ENCODE data around the gene NFIX. TPM values are rescaled to one million over a fixed set of nuclear protein-coding genes. Genes with fewer than 3 reads are reported as not detected.
A peak's percentile ranks its signal among the peaks of the same experiment; 100 is the strongest.

NFIX gene
- total and polyA plus RNA-seq, 9 of the 15 experiments (the other 6 are each of a cell fraction or from before 2014, with no cell fraction given): 0.28 to 26.8 (median 5.4) TPM

GRCh38 chr19:13033819-13034611 is 38.7 kb downstream of the NFIX start (continued):
- TF ChIP-seq, protein P1, sequence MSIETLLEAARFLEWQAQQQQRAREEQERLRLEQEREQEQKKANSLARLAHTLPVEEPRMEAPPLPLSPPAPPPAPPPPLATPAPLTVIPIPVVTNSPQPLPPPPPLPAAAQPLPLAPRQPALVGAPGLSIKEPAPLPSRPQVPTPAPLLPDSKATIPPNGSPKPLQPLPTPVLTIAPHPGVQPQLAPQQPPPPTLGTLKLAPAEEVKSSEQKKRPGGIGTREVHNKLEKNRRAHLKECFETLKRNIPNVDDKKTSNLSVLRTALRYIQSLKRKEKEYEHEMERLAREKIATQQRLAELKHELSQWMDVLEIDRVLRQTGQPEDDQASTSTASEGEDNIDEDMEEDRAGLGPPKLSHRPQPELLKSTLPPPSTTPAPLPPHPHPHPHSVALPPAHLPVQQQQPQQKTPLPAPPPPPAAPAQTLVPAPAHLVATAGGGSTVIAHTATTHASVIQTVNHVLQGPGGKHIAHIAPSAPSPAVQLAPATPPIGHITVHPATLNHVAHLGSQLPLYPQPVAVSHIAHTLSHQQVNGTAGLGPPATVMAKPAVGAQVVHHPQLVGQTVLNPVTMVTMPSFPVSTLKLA (conservative IDR thresholded peaks at IDR 0.05): no peak
- TF ChIP-seq ZFP36 (IDR thresholded peaks at IDR 0.05; ENCODE audit: low read depth, low read length, partially characterized antibody) (peak; percentile 67), NFRKB (IDR thresholded peaks at IDR 0.05; ENCODE audit: low read depth) (no peak), TFAP4 (CRISPR knock-in tag; IDR thresholded peaks at IDR 0.05; ENCODE audit: borderline replicate concordance) (peak; percentile 55; the same call in 1 of the 2 replicates), HCFC1 (IDR thresholded peaks at IDR 0.05; ENCODE audit: low read depth, low read length) (no peak; the same call in 1 of the 2 replicates), BHLHE40 (IDR thresholded peaks at IDR 0.05; ENCODE audit: low read length) (0 out of 2 replicates have a peak, but pooled peaks have one; percentile 13), ZNF277 (CRISPR knock-in tag; IDR thresholded peaks at IDR 0.05; ENCODE audit: borderline replicate concordance) (no peak), ZNF174 (CRISPR knock-in tag; IDR thresholded peaks at IDR 0.05) (no peak), JUND (IDR thresholded peaks at IDR 0.05; ENCODE audit: borderline replicate concordance, low read depth, low read length) (0 out of 2 replicates have a peak, but pooled peaks have one; percentile 33), JUND (tag; IDR thresholded peaks at IDR 0.05; ENCODE audit: borderline replicate concordance, low read depth, low read length) (no peak; the same call in 2 of the 3 replicates)
- TF ChIP-seq, protein P2, sequence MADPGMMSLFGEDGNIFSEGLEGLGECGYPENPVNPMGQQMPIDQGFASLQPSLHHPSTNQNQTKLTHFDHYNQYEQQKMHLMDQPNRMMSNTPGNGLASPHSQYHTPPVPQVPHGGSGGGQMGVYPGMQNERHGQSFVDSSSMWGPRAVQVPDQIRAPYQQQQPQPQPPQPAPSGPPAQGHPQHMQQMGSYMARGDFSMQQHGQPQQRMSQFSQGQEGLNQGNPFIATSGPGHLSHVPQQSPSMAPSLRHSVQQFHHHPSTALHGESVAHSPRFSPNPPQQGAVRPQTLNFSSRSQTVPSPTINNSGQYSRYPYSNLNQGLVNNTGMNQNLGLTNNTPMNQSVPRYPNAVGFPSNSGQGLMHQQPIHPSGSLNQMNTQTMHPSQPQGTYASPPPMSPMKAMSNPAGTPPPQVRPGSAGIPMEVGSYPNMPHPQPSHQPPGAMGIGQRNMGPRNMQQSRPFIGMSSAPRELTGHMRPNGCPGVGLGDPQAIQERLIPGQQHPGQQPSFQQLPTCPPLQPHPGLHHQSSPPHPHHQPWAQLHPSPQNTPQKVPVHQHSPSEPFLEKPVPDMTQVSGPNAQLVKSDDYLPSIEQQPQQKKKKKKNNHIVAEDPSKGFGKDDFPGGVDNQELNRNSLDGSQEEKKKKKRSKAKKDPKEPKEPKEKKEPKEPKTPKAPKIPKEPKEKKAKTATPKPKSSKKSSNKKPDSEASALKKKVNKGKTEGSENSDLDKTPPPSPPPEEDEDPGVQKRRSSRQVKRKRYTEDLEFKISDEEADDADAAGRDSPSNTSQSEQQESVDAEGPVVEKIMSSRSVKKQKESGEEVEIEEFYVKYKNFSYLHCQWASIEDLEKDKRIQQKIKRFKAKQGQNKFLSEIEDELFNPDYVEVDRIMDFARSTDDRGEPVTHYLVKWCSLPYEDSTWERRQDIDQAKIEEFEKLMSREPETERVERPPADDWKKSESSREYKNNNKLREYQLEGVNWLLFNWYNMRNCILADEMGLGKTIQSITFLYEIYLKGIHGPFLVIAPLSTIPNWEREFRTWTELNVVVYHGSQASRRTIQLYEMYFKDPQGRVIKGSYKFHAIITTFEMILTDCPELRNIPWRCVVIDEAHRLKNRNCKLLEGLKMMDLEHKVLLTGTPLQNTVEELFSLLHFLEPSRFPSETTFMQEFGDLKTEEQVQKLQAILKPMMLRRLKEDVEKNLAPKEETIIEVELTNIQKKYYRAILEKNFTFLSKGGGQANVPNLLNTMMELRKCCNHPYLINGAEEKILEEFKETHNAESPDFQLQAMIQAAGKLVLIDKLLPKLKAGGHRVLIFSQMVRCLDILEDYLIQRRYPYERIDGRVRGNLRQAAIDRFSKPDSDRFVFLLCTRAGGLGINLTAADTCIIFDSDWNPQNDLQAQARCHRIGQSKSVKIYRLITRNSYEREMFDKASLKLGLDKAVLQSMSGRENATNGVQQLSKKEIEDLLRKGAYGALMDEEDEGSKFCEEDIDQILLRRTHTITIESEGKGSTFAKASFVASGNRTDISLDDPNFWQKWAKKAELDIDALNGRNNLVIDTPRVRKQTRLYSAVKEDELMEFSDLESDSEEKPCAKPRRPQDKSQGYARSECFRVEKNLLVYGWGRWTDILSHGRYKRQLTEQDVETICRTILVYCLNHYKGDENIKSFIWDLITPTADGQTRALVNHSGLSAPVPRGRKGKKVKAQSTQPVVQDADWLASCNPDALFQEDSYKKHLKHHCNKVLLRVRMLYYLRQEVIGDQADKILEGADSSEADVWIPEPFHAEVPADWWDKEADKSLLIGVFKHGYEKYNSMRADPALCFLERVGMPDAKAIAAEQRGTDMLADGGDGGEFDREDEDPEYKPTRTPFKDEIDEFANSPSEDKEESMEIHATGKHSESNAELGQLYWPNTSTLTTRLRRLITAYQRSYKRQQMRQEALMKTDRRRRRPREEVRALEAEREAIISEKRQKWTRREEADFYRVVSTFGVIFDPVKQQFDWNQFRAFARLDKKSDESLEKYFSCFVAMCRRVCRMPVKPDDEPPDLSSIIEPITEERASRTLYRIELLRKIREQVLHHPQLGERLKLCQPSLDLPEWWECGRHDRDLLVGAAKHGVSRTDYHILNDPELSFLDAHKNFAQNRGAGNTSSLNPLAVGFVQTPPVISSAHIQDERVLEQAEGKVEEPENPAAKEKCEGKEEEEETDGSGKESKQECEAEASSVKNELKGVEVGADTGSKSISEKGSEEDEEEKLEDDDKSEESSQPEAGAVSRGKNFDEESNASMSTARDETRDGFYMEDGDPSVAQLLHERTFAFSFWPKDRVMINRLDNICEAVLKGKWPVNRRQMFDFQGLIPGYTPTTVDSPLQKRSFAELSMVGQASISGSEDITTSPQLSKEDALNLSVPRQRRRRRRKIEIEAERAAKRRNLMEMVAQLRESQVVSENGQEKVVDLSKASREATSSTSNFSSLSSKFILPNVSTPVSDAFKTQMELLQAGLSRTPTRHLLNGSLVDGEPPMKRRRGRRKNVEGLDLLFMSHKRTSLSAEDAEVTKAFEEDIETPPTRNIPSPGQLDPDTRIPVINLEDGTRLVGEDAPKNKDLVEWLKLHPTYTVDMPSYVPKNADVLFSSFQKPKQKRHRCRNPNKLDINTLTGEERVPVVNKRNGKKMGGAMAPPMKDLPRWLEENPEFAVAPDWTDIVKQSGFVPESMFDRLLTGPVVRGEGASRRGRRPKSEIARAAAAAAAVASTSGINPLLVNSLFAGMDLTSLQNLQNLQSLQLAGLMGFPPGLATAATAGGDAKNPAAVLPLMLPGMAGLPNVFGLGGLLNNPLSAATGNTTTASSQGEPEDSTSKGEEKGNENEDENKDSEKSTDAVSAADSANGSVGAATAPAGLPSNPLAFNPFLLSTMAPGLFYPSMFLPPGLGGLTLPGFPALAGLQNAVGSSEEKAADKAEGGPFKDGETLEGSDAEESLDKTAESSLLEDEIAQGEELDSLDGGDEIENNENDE (IDR thresholded peaks at IDR 0.05; ENCODE audit: low read depth, low read length): no peak
